Endothelial cell of umbilical vein (primary cell): Measurements from ENCODE around the gene POLR3C. TPM values are rescaled to one million over a fixed set of nuclear protein-coding genes. Genes with fewer than 3 reads are reported as not detected.

Source experiments
- BruUV-seq: library from RNA; stranded (reverse); fragments of 400-500 nt; replicated peaks from 2 replicates; lab custom pipeline; 2021; lab: Mats Ljungman, UMichigan
- CTCF ChIA-PET: fragments of 300-600, 350-600 bp; sonication (Branson Sonifier 250); formaldehyde crosslinking; loops from one replicate; lab custom pipeline; 2021; ENCODE audit warnings: antibody characterized with exemption, inconsistent platforms; lab: Charles Lee
- POLR2A ChIA-PET: fragments of 300-600, 350-600 bp; sonication (Branson Sonifier 250); formaldehyde crosslinking; loops from one replicate; lab custom pipeline; 2021; ENCODE audit warnings: antibody characterized with exemption, inconsistent platforms; lab: Charles Lee
- DNase-seq: peaks from one replicate; pipeline ENCODE4 v3.0.0-alpha.2; 2011; ENCODE audit warnings: low read depth, low spot score
- FAIRE-seq: peaks from 2 replicates; lab custom pipeline; 2011; peaks lifted over from hg19 to GRCh38; lab: Jason Lieb, UNC
- H2AFZ ChIP-seq: 2 replicates; pipeline ENCODE4 v1.6.0; 2012; ENCODE audit warnings: low read depth, low read length, control low read depth, inconsistent platforms
- H3K27ac ChIP-seq: 2 replicates; pipeline ENCODE4 v1.5.1; 2011; ENCODE audit warnings: low read depth, mild to moderate bottlenecking, control low read depth, low read length, moderate library complexity; ENCODE audit not compliant: insufficient read depth
- H3K27me3 ChIP-seq, 2 experiments: 2 replicates each; pipeline versions ENCODE4 v1.6.0 to v1.6.1; 2011; ENCODE audit warnings: low read length in 2 of 2, mixed read lengths in 1 of 2; ENCODE audit not compliant: control insufficient read depth in 2 of 2, insufficient read depth in 2 of 2
- H3K36me3 ChIP-seq, 2 experiments: 2 replicates in 1 of 2; 3 replicates in 1 of 2; pipeline ENCODE4 v1.5.1; 2011; ENCODE audit warnings: low read length in 2 of 2, mild to moderate bottlenecking in 1 of 2, moderate library complexity in 1 of 2; ENCODE audit not compliant: control insufficient read depth in 2 of 2, insufficient read depth in 2 of 2; ENCODE audit errors: extremely low read depth in 1 of 2
- H3K4me1 ChIP-seq: 3 replicates; pipeline ENCODE4 v1.5.1; 2011; ENCODE audit warnings: mild to moderate bottlenecking, low read length; ENCODE audit not compliant: control insufficient read depth, insufficient read depth; ENCODE audit errors: extremely low read depth
- H3K4me2 ChIP-seq: 2 replicates; pipeline ENCODE4 v1.6.1; 2011; ENCODE audit warnings: low read length, control low read depth, mixed read lengths; ENCODE audit not compliant: insufficient read depth
- H3K4me3 ChIP-seq, 3 experiments: fragments of 200-600 bp in 1 of 3; sonication (generic), shearing (Covaris generic) in 1 of 3; replicated peaks in 1 of 3; 2 replicates each; pipeline ENCODE4 v1.5.1; 2011 to 2016; ENCODE audit warnings: control low read depth in 3 of 3, low read length in 3 of 3, mild to moderate bottlenecking in 2 of 3, inconsistent platforms in 1 of 3, low read depth in 1 of 3, moderate library complexity in 1 of 3; ENCODE audit not compliant: insufficient read depth in 1 of 3
- H3K79me2 ChIP-seq: 2 replicates; pipeline ENCODE4 v1.6.0; 2012; ENCODE audit warnings: low read length, inconsistent platforms; ENCODE audit not compliant: control insufficient read depth, insufficient read depth
- H3K9ac ChIP-seq: replicated peaks from 2 replicates; pipeline ENCODE3; 2011; ENCODE audit warnings: low read length, control low read depth; ENCODE audit not compliant: insufficient read depth; ENCODE audit errors: extremely low read depth
- H3K9me1 ChIP-seq: replicated peaks from 3 replicates; pipeline ENCODE4 v1.6.0; 2011; ENCODE audit warnings: mild to moderate bottlenecking, low read length; ENCODE audit not compliant: control insufficient read depth, insufficient read depth; ENCODE audit errors: extremely low read depth
- H3K9me3 ChIP-seq: replicated peaks from 2 replicates; pipeline ENCODE4 v1.5.1; 2012; ENCODE audit warnings: low read length, inconsistent platforms; ENCODE audit not compliant: control insufficient read depth, insufficient read depth
- H4K20me1 ChIP-seq: replicated peaks from 2 replicates; pipeline ENCODE3; 2011; ENCODE audit warnings: mild to moderate bottlenecking, low read length; ENCODE audit not compliant: control insufficient read depth, insufficient read depth; ENCODE audit errors: extremely low read depth
- EZH2 ChIP-seq: IDR thresholded peaks from 2 replicates; pipeline ENCODE4 v1.6.1; 2012; ENCODE audit warnings: borderline replicate concordance, low read depth, mild to moderate bottlenecking, moderate library complexity, low read length, inconsistent platforms; ENCODE audit not compliant: severe bottlenecking
- FOS ChIP-seq: IDR thresholded peaks from 2 replicates; pipeline ENCODE4 v1.6.1; 2011; ENCODE audit warnings: mild to moderate bottlenecking, low read length, moderate library complexity, borderline replicate concordance; ENCODE audit not compliant: insufficient read depth
- GATA2 ChIP-seq: IDR thresholded peaks from 2 replicates; pipeline ENCODE4 v1.7.0; 2011; ENCODE audit warnings: low read depth, mild to moderate bottlenecking, moderate library complexity, mixed read lengths, low read length; ENCODE audit not compliant: insufficient read length, insufficient read depth
- JUN ChIP-seq: IDR thresholded peaks from 2 replicates; pipeline ENCODE4 v1.6.1; 2011; ENCODE audit warnings: borderline replicate concordance, low read depth; ENCODE audit not compliant: insufficient read length, insufficient read depth
- MYC ChIP-seq: IDR thresholded peaks from one replicate; pipeline ENCODE4 v1.6.1; 2011; ENCODE audit warnings: mild to moderate bottlenecking, low read depth, low read length
- POLR2A ChIP-seq: IDR thresholded peaks from 2 replicates; pipeline ENCODE4 v1.6.1; 2012; ENCODE audit warnings: low read depth, mild to moderate bottlenecking, control low read depth, low read length
- dilution Hi-C: fragments of 300-500 bp; cut with MboI; formaldehyde crosslinking; loops from one replicate; pipeline ENCODE4 v1.15.0; 2019; ENCODE audit warnings: low sequenced_read_pairs; ENCODE audit not compliant: extremely low pct_ligation_motif_present
- intact Hi-C: fragments of 100-400 bp; cut with micrococcal nuclease; formaldehyde crosslinking; loops from one replicate; pipeline ENCODE4 v1.10.0; 2022
- polyA plus RNA-seq, 4 experiments: library from polyadenylated mRNA; depleted of rRNA in 3 of 4; stranded (reverse) in 3 of 4; unstranded in 1 of 4; fragments of >200 nt; gene quantifications; 2 replicates each; pipeline versions ENCODE4 v1.2.1 to v1.2.3, GENCODE V29; 2011 to 2012; ENCODE audit warnings: missing spikeins in 1 of 4
- total RNA-seq: library from RNA; stranded (reverse); gene quantifications from 2 replicates; pipeline ENCODE4 v1.2.3, GENCODE V29; 2021
- TF ChIP-seq, protein P1 (sequence below): IDR thresholded peaks from 2 replicates; pipeline ENCODE4 v1.6.1; 2011; ENCODE audit not compliant: insufficient read depth, insufficient read length

Gene POLR3C
- total and polyA plus RNA-seq, 2 donors (not counting 3 experiments of a cell fraction or from before 2014, with no cell fraction given) = 28.4 to 30.4 TPM

DNA sequence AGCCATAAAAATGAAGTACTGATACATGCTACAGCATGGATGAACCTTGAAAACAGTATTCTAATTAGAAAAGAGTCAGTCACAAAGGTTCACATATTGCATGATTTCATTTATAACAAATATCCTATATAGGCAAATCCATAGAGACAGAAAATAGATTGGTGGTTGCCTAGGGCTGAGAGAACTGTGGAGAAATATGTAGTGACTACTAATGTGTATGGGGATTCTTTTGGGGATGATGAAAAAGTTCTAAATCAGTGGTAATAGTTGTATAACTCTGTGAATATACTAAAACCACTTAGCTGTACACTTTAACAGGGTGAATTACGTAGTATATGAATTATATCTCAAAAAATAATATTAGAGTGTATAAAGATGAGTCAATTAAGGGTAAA, 45.9 kb upstream of the POLR3C start:
- CTCF ChIA-PET = interaction anchor here (1.2 kb wide), 1 partner anchor 57 kb away, joined by 3 read pairs; no protein-coding TSS in a partner anchor

DNA sequence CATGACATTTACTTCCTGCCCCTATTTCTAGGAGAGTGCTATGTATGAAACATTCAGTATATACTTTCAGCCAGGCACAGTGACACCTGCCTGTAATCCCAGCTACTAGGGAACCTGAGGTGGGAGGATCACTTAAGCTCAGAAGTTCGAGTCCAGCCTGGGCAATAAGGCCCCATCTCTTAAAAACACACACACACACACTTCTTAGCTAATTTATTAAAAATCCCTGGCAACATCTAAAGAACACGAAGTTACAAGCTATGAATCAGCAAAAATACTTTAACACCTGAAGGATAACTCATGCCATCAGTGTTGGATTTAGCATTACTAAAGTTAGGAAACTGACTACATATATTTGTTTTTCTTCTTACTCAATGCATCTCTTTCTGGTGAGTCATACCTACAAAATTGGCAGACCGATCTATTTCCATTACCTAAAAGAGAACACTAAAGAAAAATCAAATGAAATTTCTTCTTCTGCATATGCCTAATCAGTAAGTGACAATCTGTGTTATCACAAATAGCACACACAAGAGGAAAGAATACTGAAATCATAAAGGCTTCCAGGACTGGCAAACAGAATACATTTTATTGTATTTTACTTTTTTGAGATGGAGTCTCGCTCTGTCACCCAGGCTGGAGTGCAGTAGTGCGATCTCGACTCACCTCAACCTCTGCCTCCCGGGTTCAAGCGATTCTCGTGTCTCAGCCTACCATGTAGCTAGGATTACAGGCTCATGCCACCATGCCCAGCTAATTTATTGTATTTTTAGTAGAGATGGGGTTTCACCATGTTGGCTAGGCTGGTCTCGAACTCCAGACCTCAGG, 41.5 kb upstream of the POLR3C start:
- no peaks in the 10 kb centered on the region for H3K9me3 ChIP-seq
- dilution Hi-C loops = no loop called here
- H3K79me2 ChIP-seq = peaks cover 9% of the 10 kb centered on the region
- peak; percentile 82 for FAIRE-seq
- intact Hi-C loops = loop anchor here (5.0 kb wide), 1 partner anchor 40 kb away; no protein-coding TSS in a partner anchor
- peak overlapping the region; percentile 91 for H3K27ac ChIP-seq
- peaks cover 52% of the 10 kb centered on the region for H3K4me1 ChIP-seq
- no peak overlapping the region for H2AFZ ChIP-seq
- no peaks in the 10 kb centered on the region for H3K27me3 ChIP-seq
- H3K36me3 ChIP-seq = peaks cover 2 to 4% of the 10 kb centered on the region in 2 experiments
- H3K4me3 ChIP-seq = no peak overlapping the region
- ChIA-PET CTCF (interaction anchor here (0.9 to 1.7 kb wide), 5 partner anchors 10 to 63 kb away, joined by 3 to 6 read pairs (median 4); partner anchors contain the start of gene NUDT17), POLR2A (interaction anchor here (0.7 kb wide), 1 partner anchor 42 kb away, joined by 4 read pairs; the partner anchor contains the start of genes POLR3C and RNF115)
- no peaks in the 10 kb centered on the region for H4K20me1 ChIP-seq
- H3K4me2 ChIP-seq = peak overlapping the region; percentile 50
- H3K9me1 ChIP-seq = peaks cover 3% of the 10 kb centered on the region
- peak; percentile 97 for TF ChIP-seq FOS
- TF ChIP-seq EZH2 = no peak
- TF ChIP-seq POLR2A = no peak
- no peak for TF ChIP-seq MYC
- peak; percentile 99 for TF ChIP-seq JUN
- TF ChIP-seq, protein P1, sequence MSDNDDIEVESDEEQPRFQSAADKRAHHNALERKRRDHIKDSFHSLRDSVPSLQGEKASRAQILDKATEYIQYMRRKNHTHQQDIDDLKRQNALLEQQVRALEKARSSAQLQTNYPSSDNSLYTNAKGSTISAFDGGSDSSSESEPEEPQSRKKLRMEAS = no peak
- H3K9ac ChIP-seq = peak overlapping the region; percentile 61
- TSS peak; percentile 94 for BruUV-seq
- DNase-seq = peak; percentile 96

More for the DNA sequence above, 45.9 kb upstream of the POLR3C start:
- H3K36me3 ChIP-seq = peaks cover 0 to 2% of the 10 kb centered on the region in 2 experiments
- FAIRE-seq (no peak), DNase-seq (no peak)
- H4K20me1 ChIP-seq = no peaks in the 10 kb centered on the region
- no peaks in the 10 kb centered on the region for H3K27me3 ChIP-seq
- dilution Hi-C loops (no loop called here), intact Hi-C loops (no loop called here)
- no TSS peak for BruUV-seq
- H3K27ac ChIP-seq = no peak overlapping the region
- POLR2A ChIA-PET = no interaction called here
- no peak for TF ChIP-seq GATA2
- TF ChIP-seq FOS = no peak
- TF ChIP-seq POLR2A = no peak
- H2AFZ ChIP-seq = no peak overlapping the region
- H3K4me2 ChIP-seq = no peak overlapping the region
- no peaks in the 10 kb centered on the region for H3K9me1 ChIP-seq
- H3K4me3 ChIP-seq = no peak overlapping the region
- H3K79me2 ChIP-seq = peaks cover 7% of the 10 kb centered on the region
- peaks cover 16% of the 10 kb centered on the region for H3K4me1 ChIP-seq
- no peaks in the 10 kb centered on the region for H3K9me3 ChIP-seq
- no peak overlapping the region for H3K9ac ChIP-seq
